ENCODE results near the gene CDCA7L.
"Not testable (repeated sequence)": the region's sequence is repeated elsewhere in the genome, so short reads cannot be mapped to it uniquely, and the experiment has no call there.

The CDCA7L gene

DNA sequence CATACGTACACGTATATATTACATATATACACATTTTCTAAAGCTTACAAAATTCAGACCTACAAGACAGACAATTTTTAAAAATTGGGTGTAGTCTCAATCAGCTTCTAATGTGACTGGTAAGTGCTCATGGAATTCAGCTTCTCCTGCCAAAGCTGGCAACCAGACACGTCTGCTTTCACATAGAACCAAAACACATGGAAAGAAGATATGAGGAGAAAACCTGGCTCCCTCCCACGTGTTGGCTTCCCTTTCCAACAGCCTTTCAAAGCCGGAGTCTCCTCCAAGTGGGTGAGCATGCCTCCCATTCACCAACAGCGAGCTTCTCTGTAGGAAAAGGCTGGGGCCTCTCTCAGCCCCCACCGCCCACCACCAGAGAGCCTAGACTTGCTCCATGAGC lies 33.4 kb downstream of the CDCA7L start:
- no peak for DNase-seq (ENCODE audit: extremely low spot score, insufficient read length, low read depth)
- no peak for FAIRE-seq

DNA sequence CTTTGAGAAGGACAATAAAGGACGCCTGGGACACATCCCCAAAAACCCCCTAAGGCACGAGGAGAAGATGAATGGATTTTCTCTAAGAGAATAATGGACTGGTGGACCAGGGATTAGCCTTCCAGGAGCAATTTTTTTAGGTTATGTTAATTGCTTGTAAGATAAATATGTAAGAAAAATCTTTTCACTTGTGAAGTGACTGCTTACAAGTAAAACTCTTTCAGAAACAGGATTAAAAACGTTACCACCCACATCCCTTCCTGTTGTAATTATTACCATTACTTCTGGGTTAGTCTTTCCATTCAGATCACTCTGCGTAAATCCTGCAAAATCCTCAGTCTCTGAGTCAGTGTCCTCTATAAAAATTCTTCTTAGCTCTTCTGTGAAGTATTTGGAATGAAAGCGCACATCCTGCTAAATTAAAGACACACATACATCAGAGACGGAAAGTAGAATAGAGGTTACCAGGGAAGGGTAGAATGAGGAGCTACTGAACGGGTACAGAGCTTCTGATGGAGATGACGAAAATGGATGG lies 34.3 kb downstream of the CDCA7L start:
- DNase-seq (ENCODE audit: extremely low spot score, insufficient read length, low read depth) (no peak), FAIRE-seq (no peak)

DNA sequence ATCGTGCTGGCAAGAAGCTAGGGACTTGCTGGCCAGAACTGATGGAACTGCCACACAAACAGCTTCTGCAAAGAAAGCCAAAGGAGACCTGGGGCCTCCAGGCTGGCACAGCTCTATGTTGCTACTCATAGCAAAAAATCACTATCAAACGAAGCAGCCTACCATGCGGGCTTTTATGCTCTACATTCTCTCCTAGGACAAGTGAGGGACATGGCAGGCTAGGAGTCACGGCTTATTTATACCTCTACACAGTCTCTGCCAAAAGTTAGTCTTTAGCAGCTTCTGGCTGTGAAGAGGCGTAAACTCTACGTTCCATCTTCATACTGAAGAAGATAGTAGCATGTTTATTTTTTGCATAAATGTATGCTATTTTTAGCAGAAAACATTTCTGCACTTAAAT lies 35.4 kb downstream of the CDCA7L start:
- no peak for DNase-seq (ENCODE audit: extremely low spot score, insufficient read length, low read depth)
- no peak for FAIRE-seq

DNA sequence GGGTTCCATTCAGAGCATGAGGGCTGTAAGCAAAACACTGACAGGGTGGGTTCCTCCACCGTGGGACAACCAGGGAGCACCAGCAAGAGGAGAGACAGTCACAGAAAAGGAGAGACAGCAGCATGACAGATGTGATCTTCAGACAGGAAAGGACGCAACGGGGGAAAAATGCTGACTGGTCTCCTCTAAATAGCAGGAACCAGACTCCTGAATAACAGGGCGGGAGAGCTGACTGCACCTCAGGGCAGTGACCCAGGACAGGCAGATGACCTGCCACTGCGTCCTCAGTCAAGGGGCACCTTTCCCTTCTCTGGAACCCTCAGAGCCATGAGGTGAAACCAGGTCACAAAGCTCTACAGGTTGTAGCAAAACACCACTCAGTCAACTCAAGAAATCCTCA lies 37.0 kb downstream of the CDCA7L start:
- DNase-seq (ENCODE audit: extremely low spot score, insufficient read length, low read depth) (no peak), FAIRE-seq (no peak)

DNA sequence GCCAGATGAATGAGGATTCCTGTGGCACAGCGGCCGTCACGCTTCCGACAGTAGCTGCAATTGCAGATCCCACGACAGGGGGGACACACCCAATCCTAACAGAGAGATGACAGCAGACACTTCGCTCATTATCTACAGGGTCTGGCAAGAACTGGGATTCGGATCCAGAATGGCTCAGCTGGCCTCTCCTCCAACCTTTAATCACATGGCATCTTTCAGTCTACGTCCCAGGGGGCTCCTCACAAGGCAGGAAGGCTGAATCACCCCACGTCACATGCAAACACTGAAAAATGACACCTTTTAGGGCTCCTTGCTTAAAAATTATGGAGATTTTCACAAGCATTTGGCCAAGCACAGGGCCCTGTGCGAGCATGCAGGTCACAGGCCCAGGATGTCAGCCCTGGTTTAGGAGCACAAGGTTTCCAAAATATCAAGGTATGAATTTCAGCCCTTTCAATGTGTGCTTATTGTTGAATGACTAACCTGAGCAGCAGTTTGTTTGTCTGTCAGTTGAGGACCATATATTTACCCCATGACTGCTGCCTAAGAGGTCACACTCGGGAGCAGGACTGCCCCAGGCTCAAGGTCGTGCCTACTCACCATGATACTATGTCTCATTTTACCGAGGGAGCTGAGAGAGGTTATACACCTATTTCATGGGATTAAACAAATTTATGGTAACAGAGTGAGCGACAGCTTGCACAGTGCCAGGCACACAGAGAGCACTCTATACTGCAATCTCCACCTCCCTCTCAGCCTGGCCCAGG lies 42.5 kb downstream of the CDCA7L start:
- no peak for FAIRE-seq
- no peak for DNase-seq (ENCODE audit: extremely low spot score, insufficient read length, low read depth)

DNA sequence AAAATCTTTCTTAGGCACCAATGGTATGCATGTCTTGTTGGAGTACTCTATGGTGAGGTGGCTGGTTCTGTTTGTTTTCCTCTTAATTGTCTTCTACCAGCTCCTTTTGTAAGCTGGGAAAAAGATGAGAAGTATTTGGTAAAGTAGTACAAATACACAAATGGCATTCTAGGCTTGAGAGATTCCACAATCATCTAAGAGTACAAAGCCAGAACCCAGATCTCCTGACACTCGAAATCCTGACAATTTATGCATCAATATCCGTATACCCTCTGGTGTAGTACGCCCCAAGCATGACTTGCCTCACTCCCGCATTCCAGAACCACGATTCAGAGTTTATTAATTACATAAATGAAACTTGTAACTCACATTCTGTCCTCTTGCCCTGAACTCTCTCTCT lies 43.5 kb downstream of the CDCA7L start:
- DNase-seq (ENCODE audit: extremely low spot score, insufficient read length, low read depth) = no peak
- no peak for FAIRE-seq

DNA sequence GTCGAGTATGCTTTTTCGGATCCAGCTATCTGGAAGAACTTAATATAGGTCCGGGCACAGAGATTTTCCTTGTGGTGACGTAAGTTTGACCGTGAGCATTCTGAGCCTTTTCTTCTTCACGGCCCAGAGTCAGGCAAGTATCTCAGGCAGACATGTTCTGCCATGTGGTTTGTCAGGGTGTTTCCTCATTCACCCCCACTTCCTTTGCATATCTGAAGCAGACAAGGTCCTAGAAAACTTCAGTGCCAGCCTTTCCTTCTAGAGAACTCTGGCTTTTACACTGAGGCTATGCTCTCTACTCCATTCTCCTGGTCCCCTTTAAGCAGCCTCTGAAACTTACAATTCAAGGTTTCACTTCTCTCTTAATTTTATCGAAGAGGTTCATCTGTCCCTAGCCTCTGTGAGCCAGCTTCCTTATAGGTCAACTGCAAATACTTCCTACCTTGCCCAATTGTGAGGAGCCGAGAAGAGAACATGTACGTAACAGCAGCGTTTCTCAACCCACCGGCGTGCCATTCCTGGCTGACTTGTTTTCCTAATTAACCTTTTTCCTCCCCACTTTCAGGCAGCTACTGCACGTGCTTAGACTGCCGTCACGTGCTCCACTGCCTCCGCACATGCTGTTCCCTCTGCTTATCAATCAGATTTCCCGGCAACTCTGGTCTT lies 47.3 kb downstream of the CDCA7L start:
- DNase-seq (ENCODE audit: extremely low spot score, insufficient read length, low read depth) (peak; percentile 42), FAIRE-seq (peak; percentile 93)

DNA sequence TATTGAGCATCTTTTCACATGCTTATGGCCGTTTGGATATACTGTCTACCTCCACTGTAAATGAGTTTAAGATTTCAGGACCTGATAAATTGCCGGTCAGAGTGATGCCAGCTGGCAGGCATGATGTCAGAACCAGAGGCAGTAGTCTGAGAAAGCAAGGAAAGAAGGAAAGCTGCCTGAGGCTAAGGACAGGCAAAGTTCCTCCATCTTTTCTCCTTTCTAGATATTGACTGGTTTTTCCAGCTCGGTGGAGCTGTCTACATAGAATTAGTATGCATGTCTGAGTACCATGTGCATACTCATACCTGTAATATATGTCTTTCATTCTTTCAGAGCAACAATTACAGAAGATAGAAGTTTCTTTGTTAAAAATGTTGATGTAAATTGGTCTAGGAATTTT lies 52.3 kb downstream of the CDCA7L start:
- DNase-seq (ENCODE audit: extremely low spot score, insufficient read length, low read depth) (no peak), FAIRE-seq (no peak)

DNA sequence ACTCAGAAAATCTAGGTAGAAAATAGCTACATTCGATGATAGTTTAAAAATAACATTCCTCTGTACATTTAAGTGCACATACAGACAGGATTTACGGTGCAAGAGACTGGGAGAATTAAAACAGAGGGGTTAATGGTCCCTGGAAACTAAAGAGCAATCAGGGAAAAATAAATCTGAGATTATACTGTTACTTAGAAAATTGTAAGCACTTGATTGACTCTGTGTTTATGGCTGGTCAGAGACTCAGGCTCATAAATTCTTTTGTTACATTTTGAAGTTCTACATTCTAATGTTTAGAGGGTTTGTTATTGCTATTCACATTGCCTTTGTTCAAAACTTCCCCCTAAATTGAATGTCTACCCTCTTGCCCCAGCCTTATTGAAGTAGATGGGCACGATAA lies 54.4 kb downstream of the CDCA7L start:
- FAIRE-seq (no peak), DNase-seq (ENCODE audit: extremely low spot score, insufficient read length, low read depth) (no peak)

DNA sequence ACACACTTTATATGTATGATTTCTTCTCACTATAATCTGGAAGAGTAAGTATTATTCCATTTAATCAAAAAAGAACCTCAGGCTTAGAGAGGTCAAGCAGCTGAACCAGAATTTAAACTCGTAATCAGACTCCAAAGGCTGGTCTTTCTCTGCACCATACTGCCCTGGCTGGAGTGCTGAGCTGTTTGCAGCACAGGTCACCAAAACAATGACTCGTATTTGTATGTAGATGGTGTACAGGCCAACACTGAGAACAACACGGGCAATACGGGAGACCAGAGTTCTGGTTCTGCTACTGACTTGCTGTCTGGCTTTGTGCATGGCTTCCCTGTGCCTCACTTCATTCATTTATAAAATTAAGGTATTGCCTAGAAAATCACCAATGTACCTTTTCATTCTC lies 57.9 kb downstream of the CDCA7L start:
- no peak for FAIRE-seq

DNA sequence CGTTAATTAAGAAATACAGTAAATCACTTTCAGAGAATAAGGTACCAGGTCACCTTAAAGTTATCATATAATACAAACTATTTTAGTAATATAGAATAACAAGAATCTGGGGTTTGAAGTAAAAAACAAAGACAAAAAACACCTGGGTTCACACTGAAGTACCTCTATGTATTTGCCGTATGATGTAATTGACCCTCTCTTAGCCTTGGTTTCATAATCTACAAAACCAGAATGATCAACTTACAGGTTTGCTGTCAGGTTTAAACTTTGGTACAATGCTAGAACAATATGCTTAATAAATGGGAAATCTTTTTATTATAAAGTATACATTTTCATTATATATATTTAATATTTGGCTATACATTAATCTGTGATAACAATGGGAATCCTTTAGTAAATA lies 58.3 kb downstream of the CDCA7L start:
- DNase-seq (ENCODE audit: extremely low spot score, insufficient read length, low read depth) = no peak
- no peak for FAIRE-seq

More for the DNA sequence above, 57.9 kb downstream of the CDCA7L start:
- DNase-seq (ENCODE audit: extremely low spot score, insufficient read length, low read depth) = no peak

DNA sequence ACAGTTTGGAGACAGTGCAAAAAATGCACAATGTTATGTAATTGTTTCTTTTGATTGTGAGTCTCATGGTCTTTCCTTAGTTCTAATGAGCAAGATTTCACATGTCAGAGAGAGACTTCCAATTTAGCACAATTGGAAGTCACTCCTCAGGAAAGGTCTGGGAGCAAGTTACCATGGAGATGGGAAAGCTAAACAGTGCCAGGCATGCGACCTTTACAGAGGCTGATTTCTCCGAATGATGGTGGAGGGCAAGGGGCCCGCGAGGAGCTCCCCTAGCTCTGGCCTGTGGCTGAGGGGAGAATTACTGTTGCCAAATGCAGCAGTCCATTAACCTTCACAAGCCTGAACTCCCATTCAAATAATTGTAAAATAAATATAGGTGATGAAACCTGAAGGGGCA lies 59.3 kb downstream of the CDCA7L start:
- no peak for FAIRE-seq
- DNase-seq (ENCODE audit: extremely low spot score, insufficient read length, low read depth) = no peak

DNA sequence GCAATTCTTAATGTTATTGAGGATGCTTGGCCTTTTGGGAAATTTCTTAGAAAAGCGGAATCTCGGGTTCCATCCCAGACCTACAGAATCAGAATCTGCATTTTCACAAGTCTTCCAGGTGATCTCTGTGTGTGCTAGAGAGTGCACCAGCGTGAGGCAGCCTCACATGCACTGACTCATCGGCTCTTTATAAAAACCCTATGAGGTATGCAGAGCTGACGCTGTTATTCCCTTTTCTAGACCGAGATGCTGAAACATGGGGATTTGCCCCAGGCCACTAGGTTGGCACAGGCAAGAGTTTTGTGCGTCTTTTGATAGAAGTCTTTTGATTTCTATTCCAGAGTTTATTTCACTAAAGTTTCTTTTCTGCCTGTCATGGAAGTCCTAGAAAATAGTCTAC lies 61.2 kb downstream of the CDCA7L start:
- no peak for FAIRE-seq
- DNase-seq (ENCODE audit: extremely low spot score, insufficient read length, low read depth) = no peak

DNA sequence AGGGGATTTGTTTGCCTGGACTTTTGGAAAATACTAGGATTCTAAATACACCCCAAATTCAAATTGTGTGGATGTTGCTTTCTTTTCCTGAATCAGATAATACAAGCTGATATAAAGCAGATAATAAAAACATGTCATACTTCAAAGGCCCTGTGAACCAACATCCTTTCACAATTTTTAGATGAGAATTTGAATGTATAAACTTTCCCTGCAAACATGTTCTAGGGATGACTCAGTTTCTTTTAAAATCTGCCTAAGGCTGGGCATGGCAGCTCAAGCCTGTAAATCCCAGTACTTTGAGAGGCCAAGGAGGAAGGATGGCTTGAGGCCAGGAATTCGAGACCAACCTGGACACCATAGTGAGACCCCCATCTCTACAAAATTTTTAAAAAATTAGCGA lies 62.2 kb downstream of the CDCA7L start:
- not testable (repeated sequence) for DNase-seq (ENCODE audit: extremely low spot score, insufficient read length, low read depth); FAIRE-seq

DNA sequence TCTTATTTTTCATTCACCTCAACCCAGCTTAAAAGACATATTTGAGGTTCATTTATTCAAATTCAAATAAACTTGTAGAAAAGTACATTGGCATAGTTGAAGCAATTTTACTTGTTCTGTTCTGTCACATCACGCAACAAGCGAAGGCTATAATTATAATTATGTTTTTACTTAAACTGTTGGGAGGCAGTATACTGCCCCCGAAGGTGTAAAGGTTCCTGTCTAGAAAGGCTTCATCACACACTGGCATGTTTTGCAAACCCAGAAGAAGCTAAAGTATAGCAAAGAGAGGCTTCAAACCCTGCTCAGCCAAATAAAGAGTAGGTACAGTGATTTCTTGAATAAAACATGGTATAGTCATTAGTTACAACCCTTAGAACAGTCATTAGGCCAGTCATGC lies 62.6 kb downstream of the CDCA7L start:
- no peak for FAIRE-seq
- DNase-seq (ENCODE audit: extremely low spot score, insufficient read length, low read depth) = no peak

DNA sequence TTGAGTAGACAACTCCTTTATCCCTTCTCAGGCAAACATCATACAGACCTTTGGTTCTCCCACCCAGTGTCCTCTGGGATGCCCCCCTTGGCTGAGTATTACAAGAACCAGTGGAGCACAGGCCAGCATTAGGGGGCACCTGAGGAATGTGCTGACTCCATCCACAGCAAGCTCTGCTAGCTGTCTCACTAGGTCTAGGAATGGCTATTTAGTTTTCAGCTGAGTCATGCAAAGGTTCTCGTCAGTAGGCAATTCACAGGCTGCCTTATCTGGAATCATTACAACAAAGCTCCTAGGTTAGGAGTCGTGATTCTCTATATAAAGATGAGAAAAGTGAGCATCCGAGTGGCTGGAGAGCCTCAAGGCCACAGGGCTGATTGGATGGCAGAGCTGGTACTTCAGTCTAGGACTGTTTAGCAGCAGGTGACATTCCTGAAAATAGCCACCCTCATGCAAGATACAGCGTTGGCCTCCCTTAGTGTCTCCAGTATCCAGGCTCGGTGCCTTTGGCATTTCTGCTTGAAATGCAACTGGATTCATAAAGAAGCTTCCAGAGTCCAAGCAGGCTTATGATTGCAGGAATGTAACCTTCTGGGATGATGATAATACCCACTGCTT lies 75.8 kb downstream of the CDCA7L start:
- FAIRE-seq = no peak
- DNase-seq (ENCODE audit: extremely low spot score, insufficient read length, low read depth) = no peak

DNA sequence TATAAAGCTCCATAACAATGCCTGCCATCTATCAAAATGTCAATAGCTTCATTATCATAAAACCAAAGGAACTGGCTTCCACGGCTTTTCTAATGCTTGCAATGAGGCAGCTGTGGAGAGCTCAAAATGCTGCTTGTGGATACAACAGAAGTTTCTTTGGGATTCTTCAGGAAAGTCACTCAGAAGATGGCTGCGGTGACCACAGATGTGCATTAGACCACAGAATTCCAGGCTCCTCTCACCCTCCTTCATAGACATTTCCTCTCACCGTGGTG lies 77.2 kb downstream of the CDCA7L start:
- no peak for FAIRE-seq

DNA sequence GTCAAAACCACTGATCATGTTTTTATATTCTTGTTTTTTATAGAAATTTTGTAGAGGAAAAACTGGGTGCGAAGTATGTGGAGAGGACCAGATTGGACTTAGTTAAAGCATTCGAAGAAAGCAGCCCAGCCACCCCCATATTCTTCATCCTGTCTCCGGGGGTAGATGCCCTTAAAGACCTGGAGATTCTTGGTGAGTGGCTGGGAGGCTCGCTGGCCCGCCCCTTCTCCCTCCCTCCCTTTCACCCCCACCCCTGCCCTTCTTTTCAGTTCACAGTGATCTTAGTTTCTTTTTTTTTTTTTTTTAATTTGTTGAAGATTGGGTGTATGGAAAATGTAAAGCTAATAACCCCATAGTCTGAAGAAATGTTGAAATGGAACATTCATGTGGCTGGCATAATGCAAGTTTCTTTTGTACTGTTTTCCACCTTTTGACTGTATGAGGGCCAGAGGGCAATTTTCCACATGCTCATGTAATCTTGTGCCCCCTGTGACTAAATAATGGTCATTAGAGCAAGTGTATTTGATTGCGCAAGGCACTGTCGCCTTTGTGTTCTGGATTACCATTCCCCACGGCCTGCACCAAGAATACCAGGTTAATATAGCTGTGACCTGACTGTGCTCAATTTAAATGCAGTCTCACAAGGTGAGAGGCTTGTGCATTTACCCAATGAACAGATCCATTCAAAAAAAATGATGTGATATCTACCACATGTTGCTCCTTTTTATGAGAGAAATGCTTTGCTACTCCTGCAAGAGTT lies 77.7 kb downstream of the CDCA7L start:
- no peak for DNase-seq (ENCODE audit: extremely low spot score, insufficient read length, low read depth)
- FAIRE-seq = no peak

More for the DNA sequence above, 77.2 kb downstream of the CDCA7L start:
- DNase-seq (ENCODE audit: extremely low spot score, insufficient read length, low read depth) = no peak

DNA sequence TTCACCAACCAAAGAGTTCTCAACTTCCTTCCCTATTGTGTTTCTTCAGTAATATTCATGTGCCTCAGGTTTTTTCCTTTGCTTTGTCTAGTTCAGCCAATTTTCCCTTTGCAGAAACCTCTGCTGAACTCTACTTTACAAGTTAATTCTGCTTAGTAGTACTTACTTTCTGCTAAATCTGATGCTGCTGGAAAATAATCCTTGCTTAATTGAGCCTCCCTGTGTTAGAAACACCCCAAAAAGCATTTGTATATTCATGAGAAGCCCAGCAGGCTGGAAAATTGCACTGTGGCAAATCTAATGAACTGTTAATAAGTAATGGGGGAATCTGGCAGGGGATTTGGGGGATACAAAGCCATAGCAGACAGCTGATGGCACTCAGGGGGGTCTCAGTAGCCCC lies 78.5 kb downstream of the CDCA7L start:
- no peak for FAIRE-seq
- DNase-seq (ENCODE audit: extremely low spot score, insufficient read length, low read depth) = no peak

DNA sequence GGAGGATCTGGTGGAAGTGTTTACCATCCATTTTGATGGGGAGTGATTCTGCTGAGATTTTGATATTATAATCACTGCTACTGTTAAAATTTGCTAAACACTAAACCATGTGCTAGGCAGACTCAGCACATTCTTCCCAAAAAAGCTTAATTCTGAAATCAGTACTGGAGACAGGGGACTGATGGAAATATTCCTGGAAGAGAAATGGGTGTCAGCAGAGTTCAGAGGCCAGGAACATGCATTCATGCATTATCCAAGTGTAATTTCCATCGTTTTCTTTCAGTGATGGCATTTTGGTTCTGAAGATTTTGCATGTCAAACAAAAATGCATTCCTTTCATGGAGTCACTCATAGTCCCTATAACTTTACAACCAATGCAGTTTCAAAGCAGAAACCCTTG lies 79.0 kb downstream of the CDCA7L start:
- no peak for DNase-seq (ENCODE audit: extremely low spot score, insufficient read length, low read depth)

More for the DNA sequence above, 79.0 kb downstream of the CDCA7L start:
- FAIRE-seq = no peak

All from GM18507 (cell line).